NCI-H146 treated with DMSO at 0.1 percent for 48 hours (cell line): Measurements from ENCODE around the gene KIAA1143.

Experiments
- DNase-seq: peaks from one replicate; lab custom pipeline; 2025; ENCODE audit not compliant: unreplicated experiment; lab: John Stamatoyannopoulos, UW

Gene KIAA1143

GRCh38 chr3:44761424-44762169 lies at the start of gene KIAA1143, which contains the start of gene KIF15:
KIAA1143 (minus strand) TSS chr3:44761619; CDS start chr3:44761602, 17 bp downstream.
KIF15 (plus strand) TSS chr3:44761794; CDS start chr3:44761866, 72 bp downstream.
- DNase-seq: peak; percentile 68

GRCh38 chr3:44805960-44806359 lies 44.5 kb upstream of the KIAA1143 start:
- no peak for DNase-seq

GRCh38 chr3:44803298-44803697 lies 41.9 kb upstream of the KIAA1143 start:
- no peak for DNase-seq

- DNase-seq: no peak
Observed at GRCh38 chr3:44802011-44802410, 40.6 kb upstream of the KIAA1143 start.

GRCh38 chr3:44795197-44795596 lies 33.8 kb upstream of the KIAA1143 start:
- DNase-seq: no peak

GRCh38 chr3:44782891-44783290 lies 21.5 kb upstream of the KIAA1143 start:
- no peak for DNase-seq

- no peak for DNase-seq
Observed at GRCh38 chr3:44772099-44772442, 10.7 kb upstream of the KIAA1143 start.

GRCh38 chr3:44771424-44772098 lies 10.1 kb upstream of the KIAA1143 start:
- DNase-seq: no peak

GRCh38 chr3:44764248-44764647 lies 2.8 kb upstream of the KIAA1143 start:
- DNase-seq: no peak

- no peak for DNase-seq
Observed at GRCh38 chr3:44762690-44763089, 1.3 kb upstream of the KIAA1143 start.

GRCh38 chr3:44762170-44762677 lies 805 bp upstream of the KIAA1143 start:
- no peak for DNase-seq

GRCh38 chr3:44761101-44761423 lies 357 bp downstream of the KIAA1143 start:
- DNase-seq: no peak

GRCh38 chr3:44734646-44735168 lies 26.7 kb downstream of the KIAA1143 start:
- DNase-seq: no peak

- peak; percentile 64 for DNase-seq
Observed at GRCh38 chr3:44729384-44729910, 32.0 kb downstream of the KIAA1143 start, which contains the start of gene ZNF501. ZNF501 (plus strand) TSS chr3:44729635; CDS start chr3:44734422, 4,787 bp downstream.

GRCh38 chr3:44722103-44722401 lies 39.4 kb downstream of the KIAA1143 start:
- DNase-seq: no peak

GRCh38 chr3:44721231-44722102 lies 40.0 kb downstream of the KIAA1143 start:
- DNase-seq: no peak

- DNase-seq: peak; percentile 59
Observed at GRCh38 chr3:44712455-44713075, 48.9 kb downstream of the KIAA1143 start, which contains the start of gene ZNF502. ZNF502 (plus strand) TSS chr3:44712660; CDS start chr3:44720262, 7,602 bp downstream.
